Measurements from ENCODE around the gene PDX1.

DNA sequence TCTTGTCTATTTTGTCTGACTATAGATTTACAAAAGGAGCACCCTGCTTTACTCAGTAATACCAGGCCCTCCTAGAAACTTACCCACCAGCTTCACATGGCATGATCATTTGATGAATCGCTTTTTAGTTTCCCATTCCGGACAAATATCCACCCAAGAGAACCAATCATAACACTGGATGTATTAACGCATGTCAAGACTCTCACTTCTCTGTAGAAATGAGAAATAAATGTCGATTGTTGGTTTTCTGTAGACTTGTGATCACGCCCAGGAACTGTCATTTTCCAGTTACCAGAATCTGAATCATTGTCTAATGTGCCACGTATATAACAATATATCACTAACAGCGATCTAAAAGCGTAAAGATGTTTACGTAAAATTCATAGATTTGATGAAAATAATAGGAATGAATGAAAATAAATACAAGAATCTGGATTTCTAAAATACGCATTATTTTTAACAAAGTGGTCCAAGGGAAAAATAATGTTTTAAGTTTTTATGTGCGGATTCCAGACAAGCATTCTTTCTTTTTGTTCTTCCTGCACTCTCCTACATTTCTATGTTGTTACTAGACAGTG, 35.3 kb downstream of the PDX1 start:
- TF ChIP-seq POLR2A (conservative IDR thresholded peaks at IDR 0.05) (no peak), SRSF9 (IDR thresholded peaks at IDR 0.05; ENCODE audit: borderline replicate concordance, low read depth, low read length) (no peak), TAF1 (IDR thresholded peaks at IDR 0.05; ENCODE audit: control insufficient read depth, extremely low read depth, insufficient read depth, low read length, severe bottlenecking) (no peak), ZNF780A (CRISPR knock-in tag; IDR thresholded peaks at IDR 0.05) (no peak), RUNX1 (IDR thresholded peaks at IDR 0.05; ENCODE audit: low read depth) (no peak), ZNF431 (CRISPR knock-in tag; IDR thresholded peaks at IDR 0.05) (no peak), KLF1 (tag; IDR thresholded peaks at IDR 0.05) (no peak), TRIM28 (IDR thresholded peaks at IDR 0.05) (no peak), MTF1 (CRISPR knock-in tag; IDR thresholded peaks at IDR 0.05; ENCODE audit: borderline replicate concordance) (no peak)
- TF ChIP-seq, protein P1, sequence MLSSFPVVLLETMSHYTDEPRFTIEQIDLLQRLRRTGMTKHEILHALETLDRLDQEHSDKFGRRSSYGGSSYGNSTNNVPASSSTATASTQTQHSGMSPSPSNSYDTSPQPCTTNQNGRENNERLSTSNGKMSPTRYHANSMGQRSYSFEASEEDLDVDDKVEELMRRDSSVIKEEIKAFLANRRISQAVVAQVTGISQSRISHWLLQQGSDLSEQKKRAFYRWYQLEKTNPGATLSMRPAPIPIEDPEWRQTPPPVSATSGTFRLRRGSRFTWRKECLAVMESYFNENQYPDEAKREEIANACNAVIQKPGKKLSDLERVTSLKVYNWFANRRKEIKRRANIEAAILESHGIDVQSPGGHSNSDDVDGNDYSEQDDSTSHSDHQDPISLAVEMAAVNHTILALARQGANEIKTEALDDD (IDR thresholded peaks at IDR 0.05) = no peak
- TF ChIP-seq, protein P2, sequence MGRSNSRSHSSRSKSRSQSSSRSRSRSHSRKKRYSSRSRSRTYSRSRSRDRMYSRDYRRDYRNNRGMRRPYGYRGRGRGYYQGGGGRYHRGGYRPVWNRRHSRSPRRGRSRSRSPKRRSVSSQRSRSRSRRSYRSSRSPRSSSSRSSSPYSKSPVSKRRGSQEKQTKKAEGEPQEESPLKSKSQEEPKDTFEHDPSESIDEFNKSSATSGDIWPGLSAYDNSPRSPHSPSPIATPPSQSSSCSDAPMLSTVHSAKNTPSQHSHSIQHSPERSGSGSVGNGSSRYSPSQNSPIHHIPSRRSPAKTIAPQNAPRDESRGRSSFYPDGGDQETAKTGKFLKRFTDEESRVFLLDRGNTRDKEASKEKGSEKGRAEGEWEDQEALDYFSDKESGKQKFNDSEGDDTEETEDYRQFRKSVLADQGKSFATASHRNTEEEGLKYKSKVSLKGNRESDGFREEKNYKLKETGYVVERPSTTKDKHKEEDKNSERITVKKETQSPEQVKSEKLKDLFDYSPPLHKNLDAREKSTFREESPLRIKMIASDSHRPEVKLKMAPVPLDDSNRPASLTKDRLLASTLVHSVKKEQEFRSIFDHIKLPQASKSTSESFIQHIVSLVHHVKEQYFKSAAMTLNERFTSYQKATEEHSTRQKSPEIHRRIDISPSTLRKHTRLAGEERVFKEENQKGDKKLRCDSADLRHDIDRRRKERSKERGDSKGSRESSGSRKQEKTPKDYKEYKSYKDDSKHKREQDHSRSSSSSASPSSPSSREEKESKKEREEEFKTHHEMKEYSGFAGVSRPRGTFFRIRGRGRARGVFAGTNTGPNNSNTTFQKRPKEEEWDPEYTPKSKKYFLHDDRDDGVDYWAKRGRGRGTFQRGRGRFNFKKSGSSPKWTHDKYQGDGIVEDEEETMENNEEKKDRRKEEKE (IDR thresholded peaks at IDR 0.05; ENCODE audit: borderline replicate concordance in 1 of 2, control insufficient read depth in 1 of 2, low read depth in 2 of 2, low read length in 1 of 2) = no peak
- TF ChIP-seq, protein P3, sequence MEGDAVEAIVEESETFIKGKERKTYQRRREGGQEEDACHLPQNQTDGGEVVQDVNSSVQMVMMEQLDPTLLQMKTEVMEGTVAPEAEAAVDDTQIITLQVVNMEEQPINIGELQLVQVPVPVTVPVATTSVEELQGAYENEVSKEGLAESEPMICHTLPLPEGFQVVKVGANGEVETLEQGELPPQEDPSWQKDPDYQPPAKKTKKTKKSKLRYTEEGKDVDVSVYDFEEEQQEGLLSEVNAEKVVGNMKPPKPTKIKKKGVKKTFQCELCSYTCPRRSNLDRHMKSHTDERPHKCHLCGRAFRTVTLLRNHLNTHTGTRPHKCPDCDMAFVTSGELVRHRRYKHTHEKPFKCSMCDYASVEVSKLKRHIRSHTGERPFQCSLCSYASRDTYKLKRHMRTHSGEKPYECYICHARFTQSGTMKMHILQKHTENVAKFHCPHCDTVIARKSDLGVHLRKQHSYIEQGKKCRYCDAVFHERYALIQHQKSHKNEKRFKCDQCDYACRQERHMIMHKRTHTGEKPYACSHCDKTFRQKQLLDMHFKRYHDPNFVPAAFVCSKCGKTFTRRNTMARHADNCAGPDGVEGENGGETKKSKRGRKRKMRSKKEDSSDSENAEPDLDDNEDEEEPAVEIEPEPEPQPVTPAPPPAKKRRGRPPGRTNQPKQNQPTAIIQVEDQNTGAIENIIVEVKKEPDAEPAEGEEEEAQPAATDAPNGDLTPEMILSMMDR (IDR thresholded peaks at IDR 0.05 in 2 of 3, conservative IDR thresholded peaks at IDR 0.05 in 1 of 3; ENCODE audit: insufficient read depth in 2 of 3, low read depth in 1 of 3, low read length in 3 of 3) = no peak

All from K562 (cell line).